ENCODE results near the gene ADIRF.
"Not testable (repeated sequence)": the region's sequence is repeated elsewhere in the genome, so short reads cannot be mapped to it uniquely, and the experiment has no call there.

The ADIRF gene

GRCh38 chr10:86968271-86968993 is at the start of gene ADIRF:
TSS of gene ADIRF (plus strand) at chr10:86968482. CDS start at chr10:86968545, 63 bp downstream.
- no peak for DNase-seq

DNA sequence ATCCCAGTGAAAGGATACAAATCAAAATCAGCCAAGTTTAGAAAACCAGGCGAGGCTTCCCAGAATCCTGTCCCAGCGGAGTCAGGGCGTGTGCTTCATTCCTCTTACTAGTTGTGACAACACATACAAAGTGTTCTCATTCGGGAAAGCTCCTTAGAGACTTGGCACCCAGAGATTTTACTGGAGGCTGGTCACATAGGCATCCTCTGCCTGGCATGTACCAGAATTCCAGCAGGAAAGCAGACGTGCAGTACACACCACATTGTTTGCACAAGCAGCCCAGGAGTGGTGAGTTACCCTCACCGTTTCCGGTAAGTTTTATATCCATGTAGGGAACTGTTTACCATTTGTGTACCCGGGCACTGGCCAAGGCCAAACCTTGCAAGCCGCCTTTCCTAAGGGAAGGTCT is 45.7 kb upstream of the ADIRF start:
- no peak for DNase-seq

DNA sequence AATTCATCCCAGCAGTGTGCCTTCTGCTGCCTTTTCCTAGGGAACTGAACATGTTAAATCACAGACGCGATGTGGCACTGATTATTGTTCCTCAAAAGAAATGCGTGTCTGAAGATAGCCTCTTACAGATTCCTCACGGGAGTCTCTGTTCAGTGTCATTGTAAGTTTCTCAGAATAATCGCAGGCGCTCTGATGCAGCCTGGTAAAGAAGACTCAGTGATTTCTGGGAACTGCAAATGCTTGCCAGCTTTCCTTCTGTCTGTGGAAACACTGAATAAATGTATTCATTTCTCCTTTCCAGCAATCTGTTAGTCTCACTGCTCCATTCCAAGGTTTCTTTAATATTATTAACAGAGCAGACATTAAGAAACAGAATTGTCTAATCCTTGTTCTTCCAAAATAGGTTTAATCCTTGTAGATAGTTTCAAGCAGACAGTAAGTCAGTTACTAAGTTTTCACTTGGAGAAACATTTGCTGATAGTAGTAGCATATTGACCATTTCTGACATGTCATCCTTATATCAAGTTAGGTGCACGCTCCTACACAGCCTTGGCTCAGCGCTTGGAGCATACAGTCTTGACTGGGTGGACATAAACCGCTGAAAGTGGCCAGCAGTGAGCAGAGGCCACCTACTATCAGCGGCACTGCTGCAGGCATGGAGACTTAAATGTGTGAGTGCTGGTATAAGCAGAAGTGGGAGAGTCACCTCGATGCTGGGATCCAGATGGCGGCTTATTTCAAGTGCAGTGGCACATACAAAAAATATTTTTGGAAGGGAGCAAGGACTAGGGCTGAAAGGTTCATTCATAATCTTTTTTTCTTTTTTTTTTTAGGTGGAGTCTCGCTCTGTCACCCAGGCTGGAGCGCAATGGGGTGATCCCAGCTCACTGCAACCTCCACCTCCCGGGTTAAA is 38.6 kb upstream of the ADIRF start:
- no peak for DNase-seq

- no peak for DNase-seq
Observed at GRCh38 chr10:86931872-86932271, 36.4 kb upstream of the ADIRF start.

DNA sequence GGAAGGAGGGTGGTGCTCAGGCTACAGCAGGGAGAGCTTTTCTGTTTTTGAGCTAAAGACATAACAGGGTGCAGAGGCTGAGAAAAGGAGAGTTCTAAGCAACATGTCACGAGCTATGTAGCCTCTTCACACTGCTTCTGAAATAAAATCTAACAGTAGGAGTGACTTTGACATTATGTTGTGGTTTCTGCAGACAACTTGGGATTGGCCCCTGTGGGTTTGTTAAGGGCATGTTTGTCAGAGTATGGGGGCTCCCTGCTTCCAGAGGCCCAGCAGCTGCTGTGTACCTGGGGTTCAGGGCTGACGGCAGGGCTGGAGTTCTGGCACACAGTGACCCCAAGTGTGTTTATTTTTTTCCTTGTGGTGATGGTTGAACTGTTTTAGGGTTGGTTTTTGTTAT is 35.6 kb upstream of the ADIRF start:
- DNase-seq, result no peak

DNA sequence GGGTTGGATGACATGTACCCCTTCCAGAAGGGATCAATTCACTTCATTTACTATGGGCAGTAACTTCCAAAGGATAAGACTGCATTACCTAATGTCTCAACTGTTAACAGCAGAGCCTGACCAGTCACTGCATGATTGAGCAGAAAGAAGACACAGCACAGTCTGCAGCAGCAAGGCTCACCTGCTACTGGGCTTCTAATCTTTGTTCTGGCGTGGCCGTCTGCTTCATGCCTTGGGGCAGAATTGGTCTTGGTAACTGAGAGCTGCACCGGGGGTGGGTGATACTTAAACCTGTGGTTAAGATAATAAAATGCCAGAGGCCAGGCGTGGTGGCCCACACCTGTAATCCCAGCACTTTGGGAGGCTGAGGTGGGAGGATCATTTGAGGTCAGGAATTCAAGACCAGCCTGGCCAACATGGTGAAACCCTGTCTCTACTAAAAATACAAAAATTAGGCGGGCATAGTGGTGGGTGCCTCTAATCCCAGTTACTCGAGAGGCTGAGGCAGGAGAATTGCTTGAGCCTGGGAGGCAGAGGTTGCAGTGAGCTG is 34.0 kb upstream of the ADIRF start:
- DNase-seq, result not testable (repeated sequence)

DNA sequence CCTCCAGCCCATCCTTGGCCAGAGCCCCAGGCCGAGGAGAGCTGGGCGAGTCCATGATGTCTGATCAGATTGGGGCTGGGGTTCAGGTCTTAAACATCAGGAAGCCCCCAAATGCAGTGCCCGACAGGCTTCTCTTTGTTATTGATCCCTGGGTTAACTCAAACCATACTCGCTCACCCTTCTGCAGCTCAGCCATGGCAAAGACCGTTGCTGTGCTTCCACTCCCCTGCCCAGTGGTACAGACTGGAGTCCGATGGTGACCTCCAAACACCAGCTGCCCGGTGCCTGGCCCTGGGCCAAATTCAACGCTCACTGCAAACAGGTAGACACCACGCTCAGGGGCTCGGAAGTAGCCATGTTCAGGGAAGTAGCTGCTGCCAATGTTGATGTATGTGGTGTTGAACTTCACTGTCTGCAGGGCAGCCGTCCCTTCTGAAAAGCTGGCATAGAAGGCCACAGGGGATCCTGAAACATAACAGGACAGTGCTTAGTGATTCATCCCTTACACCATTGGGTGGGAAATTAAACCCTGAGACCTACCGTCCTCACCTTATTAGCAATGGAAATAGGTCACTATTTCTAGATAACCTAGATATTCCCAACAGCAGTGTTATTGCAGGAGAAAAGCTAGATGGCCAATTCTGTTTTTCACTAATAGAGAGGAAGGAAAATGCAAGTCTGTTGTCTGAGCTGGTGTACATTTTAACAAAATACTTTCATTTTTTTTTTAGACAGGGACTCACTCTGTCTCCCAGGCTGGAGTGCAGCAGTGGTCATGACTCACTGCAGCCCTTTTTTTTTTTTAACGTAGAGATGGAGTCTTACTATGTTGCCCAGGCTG is 31.4 kb upstream of the ADIRF start:
- DNase-seq, result no peak

GRCh38 chr10:86937502-86938154 is 30.7 kb upstream of the ADIRF start:
- DNase-seq, result no peak

DNA sequence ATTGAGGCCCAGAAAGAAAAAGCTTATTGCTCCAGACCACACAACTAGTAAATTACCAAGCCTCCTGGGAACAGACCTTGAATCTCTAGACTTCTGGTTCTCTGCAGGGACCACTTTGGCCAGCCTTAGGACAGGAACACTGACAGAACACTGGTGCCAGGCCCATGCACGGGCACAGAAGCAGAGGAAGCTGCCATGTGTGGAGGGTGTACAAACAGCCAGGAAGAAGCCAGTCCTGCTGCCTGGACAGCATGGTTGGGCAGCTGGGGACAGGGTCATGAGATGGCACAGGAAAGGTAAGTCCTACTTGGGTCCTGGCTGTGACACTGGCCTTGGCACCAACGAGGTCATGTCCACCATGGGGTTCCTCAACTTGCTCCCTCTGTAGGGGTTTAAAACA is 30.0 kb upstream of the ADIRF start:
- DNase-seq, result no peak

GRCh38 chr10:86940076-86940475 is 28.2 kb upstream of the ADIRF start:
- not testable (repeated sequence) for DNase-seq

DNA sequence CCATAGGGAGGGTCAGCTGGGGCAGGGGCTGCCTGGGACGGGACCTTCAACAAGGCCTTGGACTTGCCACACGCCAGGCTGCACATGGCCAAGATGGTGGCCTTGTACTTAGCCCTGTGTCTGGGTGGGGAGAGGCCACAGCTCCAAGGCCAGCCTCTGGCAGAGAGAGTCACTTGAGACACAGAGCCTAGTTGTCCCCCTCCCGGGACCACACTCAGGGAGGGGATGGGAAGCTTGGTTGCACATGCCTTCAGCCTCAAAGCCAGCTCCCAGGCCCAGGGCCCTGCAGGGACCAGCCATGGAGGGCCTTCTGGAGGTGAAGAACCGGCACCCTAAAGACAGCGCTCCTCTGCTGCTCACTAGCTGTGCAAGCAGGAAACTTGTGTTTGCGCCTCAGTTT is 27.6 kb upstream of the ADIRF start:
- DNase-seq, result no peak

GRCh38 chr10:86941426-86941825 is 26.9 kb upstream of the ADIRF start:
- no peak for DNase-seq

DNA sequence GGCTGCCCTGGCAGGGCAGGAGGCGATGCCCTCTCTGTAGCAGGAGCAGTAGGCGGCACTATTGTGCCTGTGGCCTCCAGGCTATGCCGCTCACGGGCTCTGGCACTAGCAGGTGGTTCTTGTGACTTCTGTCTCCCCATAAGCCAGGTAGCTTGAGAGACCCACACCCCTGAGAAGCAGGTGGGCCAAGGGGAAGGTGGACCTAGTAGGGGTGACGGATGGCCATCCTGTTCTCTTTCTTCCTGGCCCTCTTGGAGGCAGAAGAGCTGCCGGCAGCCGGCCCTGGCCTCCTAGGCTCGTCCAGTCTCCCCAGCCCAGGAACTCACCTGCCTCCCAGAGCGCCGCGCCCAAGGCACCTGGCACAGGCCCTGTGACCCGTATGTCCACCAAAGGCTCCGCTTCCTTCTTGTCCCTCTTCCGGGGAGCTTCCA is 26.3 kb upstream of the ADIRF start:
- no peak for DNase-seq

- DNase-seq, result no peak
Observed at GRCh38 chr10:86942441-86943315, 25.6 kb upstream of the ADIRF start.

GRCh38 chr10:86943316-86944030 is 24.8 kb upstream of the ADIRF start:
- no peak for DNase-seq

GRCh38 chr10:86944031-86944419 is 24.3 kb upstream of the ADIRF start:
- no peak for DNase-seq

DNA sequence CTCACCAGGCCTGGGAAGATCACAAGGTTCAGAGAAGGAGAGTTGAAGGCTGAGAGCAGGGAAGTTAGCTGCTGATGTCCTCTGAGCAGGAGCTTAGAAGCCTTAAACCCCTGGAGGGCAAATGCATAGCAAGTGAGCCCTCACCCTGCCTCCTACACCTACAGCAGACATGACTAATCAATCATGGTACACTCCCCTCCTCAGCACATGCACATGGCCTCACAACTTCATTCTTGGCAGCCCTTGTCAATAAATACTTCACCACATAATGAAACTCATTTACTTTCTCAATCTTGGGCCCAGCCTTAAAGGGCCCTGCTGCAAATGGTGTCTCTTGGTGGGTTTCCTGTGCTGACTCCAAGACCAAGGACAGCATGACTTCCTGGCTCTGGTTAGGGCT is 23.8 kb upstream of the ADIRF start:
- no peak for DNase-seq

DNA sequence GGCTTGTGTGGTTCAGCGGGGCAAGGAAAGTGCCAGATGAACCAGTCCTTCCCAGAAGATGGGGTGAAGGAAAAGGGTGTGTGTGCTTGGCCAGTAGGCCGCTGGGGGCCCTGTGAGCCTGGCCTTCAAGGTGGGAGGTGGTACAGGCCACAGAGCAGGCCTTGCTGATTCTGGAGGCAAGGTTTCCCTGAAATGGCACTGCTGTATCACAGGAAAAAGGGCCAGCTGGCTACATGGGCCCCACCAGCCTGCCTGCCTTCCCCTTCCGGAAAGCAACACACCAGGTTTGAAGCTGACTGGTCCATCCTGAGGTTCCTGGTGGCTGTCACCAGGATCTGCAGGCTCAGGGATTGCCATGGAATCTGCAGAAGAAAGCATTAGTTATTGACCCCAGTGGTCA is 23.4 kb upstream of the ADIRF start:
- DNase-seq, result no peak

DNA sequence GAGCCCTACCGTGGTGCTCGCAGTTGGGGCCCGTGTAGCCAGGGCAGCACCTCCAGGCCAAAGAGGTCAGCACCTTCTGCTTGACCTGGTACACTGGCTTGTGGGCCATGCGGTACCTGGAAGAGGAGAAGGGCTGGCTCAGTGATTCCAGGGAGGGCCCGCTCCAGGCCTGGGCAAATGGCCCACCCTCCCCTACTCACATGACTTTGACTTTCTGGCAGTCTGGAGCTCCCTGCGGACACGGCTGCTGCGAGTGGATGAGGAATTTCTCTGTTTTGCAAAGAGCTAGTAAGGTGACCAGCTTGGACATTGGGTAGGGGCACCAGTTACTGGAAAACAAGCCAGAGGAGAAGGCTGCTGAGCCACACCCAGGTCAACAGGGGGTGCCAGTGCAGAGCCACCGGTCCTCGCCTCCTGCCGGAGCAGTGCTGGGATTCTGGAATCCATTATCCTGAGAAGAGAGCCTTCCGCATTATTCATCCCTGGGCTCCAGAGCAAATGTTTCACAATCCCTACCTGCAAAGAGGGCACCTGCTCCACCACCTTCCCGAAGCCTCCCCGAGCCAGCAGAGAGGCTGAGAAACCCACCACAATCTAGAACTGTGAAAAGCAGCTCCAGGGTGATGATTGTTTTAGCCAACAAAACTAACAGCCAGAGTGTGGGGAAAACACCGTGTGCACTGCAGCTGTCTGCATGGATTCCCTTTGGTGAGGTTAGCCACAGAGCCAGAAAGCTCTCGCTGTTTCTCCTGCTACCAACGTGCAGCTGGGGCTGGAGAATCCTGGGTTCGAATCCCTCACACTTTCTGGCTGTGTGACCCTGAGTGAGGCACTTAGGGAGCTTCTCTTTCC is 22.7 kb upstream of the ADIRF start:
- no peak for DNase-seq
